ENCODE data around the gene MYL9.
A peak's percentile ranks its signal among the peaks of the same experiment; 100 is the strongest.
"Not testable (repeated sequence)": the region's sequence is repeated elsewhere in the genome, so short reads cannot be mapped to it uniquely, and the experiment has no call there.

The MYL9 gene

GRCh38 chr20:36562724-36563123 lies 21.4 kb downstream of the MYL9 start:
- no peaks in the 10 kb centered on the region for H3K27me3 Mint-ChIP-seq
- ATAC-seq, result no peak
- no peak overlapping the region for H3K27ac Mint-ChIP-seq
- H3K4me3 Mint-ChIP-seq, result no peak overlapping the region
- H3K36me3 Mint-ChIP-seq, result no peaks in the 10 kb centered on the region
- H3K9me3 Mint-ChIP-seq, result peaks cover 4% of the 10 kb centered on the region
- no peaks in the 10 kb centered on the region for H3K4me1 Mint-ChIP-seq

GRCh38 chr20:36563374-36563773 lies 22.1 kb downstream of the MYL9 start:
- Mint-ChIP-seq H3K27ac (no peak overlapping the region), H3K4me3 (no peak overlapping the region), H3K36me3 (no peaks in the 10 kb centered on the region), H3K27me3 (no peaks in the 10 kb centered on the region), H3K9me3 (peaks cover 4% of the 10 kb centered on the region), H3K4me1 (no peaks in the 10 kb centered on the region)
- ATAC-seq, result no peak

- H3K36me3 Mint-ChIP-seq, H3K4me1 Mint-ChIP-seq, H3K27me3 Mint-ChIP-seq, H3K4me3 Mint-ChIP-seq, H3K27ac Mint-ChIP-seq, H3K9me3 Mint-ChIP-seq, ATAC-seq: not testable (repeated sequence)
Measured at GRCh38 chr20:36564078-36564725, 22.9 kb downstream of the MYL9 start.

- not testable (repeated sequence) for H3K4me3 Mint-ChIP-seq, H3K9me3 Mint-ChIP-seq, ATAC-seq, H3K4me1 Mint-ChIP-seq, H3K27me3 Mint-ChIP-seq, H3K36me3 Mint-ChIP-seq, H3K27ac Mint-ChIP-seq
Measured at GRCh38 chr20:36564726-36565121, 23.4 kb downstream of the MYL9 start.

GRCh38 chr20:36565520-36565919 lies 24.2 kb downstream of the MYL9 start:
- Mint-ChIP-seq H3K4me3 (no peak overlapping the region), H3K9me3 (peaks cover 4% of the 10 kb centered on the region), H3K27me3 (no peaks in the 10 kb centered on the region), H3K4me1 (no peaks in the 10 kb centered on the region), H3K36me3 (no peaks in the 10 kb centered on the region), H3K27ac (no peak overlapping the region)
- ATAC-seq, result no peak

- no peak overlapping the region for H3K27ac Mint-ChIP-seq
- H3K9me3 Mint-ChIP-seq, result peaks cover under 1% of the 10 kb centered on the region
- no peak overlapping the region for H3K4me3 Mint-ChIP-seq
- H3K4me1 Mint-ChIP-seq, result peaks cover 20% of the 10 kb centered on the region
- no peak for ATAC-seq
- H3K36me3 Mint-ChIP-seq, result no peaks in the 10 kb centered on the region
- no peaks in the 10 kb centered on the region for H3K27me3 Mint-ChIP-seq
Measured at GRCh38 chr20:36569847-36570429, 28.6 kb downstream of the MYL9 start.

GRCh38 chr20:36571564-36572504 lies 30.5 kb downstream of the MYL9 start:
- Mint-ChIP-seq H3K4me3 (peak overlapping the region; percentile 79), H3K27me3 (no peaks in the 10 kb centered on the region), H3K27ac (peak overlapping the region; percentile 84), H3K4me1 (peaks cover 38% of the 10 kb centered on the region), H3K36me3 (no peaks in the 10 kb centered on the region), H3K9me3 (no peaks in the 10 kb centered on the region)
- no peak for ATAC-seq

GRCh38 chr20:36572701-36573102 lies 31.4 kb downstream of the MYL9 start:
- H3K4me1 Mint-ChIP-seq, result peaks cover 38% of the 10 kb centered on the region
- H3K27ac Mint-ChIP-seq, result peak overlapping the region; percentile 84
- H3K27me3 Mint-ChIP-seq, result no peaks in the 10 kb centered on the region
- peak overlapping the region; percentile 79 for H3K4me3 Mint-ChIP-seq
- ATAC-seq, result peak; percentile 53
- no peaks in the 10 kb centered on the region for H3K36me3 Mint-ChIP-seq
- H3K9me3 Mint-ChIP-seq, result no peaks in the 10 kb centered on the region

GRCh38 chr20:36573103-36573797 lies 31.9 kb downstream of the MYL9 start, which contains the start of gene TGIF2:
Gene TGIF2, plus strand, starts transcription at chr20:36573597. Its CDS starts 5,178 bp downstream, at chr20:36578775.
- H3K27ac Mint-ChIP-seq, result peak within 1 kb of the TSS; percentile 84
- peaks cover 38% of the 10 kb centered on the region for H3K4me1 Mint-ChIP-seq
- H3K4me3 Mint-ChIP-seq, result peak within 1 kb of the TSS; percentile 92
- H3K9me3 Mint-ChIP-seq, result no peaks in the 10 kb centered on the region
- H3K36me3 Mint-ChIP-seq, result no peaks in the 10 kb centered on the region
- ATAC-seq, result peak; percentile 88
- H3K27me3 Mint-ChIP-seq, result no peaks in the 10 kb centered on the region

- ATAC-seq, result peak; percentile 42
- Mint-ChIP-seq H3K4me3 (peak overlapping the region; percentile 92), H3K9me3 (no peaks in the 10 kb centered on the region), H3K27ac (peak overlapping the region; percentile 84), H3K36me3 (no peaks in the 10 kb centered on the region), H3K4me1 (peaks cover 38% of the 10 kb centered on the region), H3K27me3 (no peaks in the 10 kb centered on the region)
Measured at GRCh38 chr20:36573798-36574365, 32.6 kb downstream of the MYL9 start.

GRCh38 chr20:36574366-36575135 lies 33.2 kb downstream of the MYL9 start:
- Mint-ChIP-seq H3K27me3 (no peaks in the 10 kb centered on the region), H3K4me3 (peak overlapping the region; percentile 92), H3K27ac (peak overlapping the region; percentile 84), H3K4me1 (peaks cover 38% of the 10 kb centered on the region), H3K9me3 (no peaks in the 10 kb centered on the region), H3K36me3 (no peaks in the 10 kb centered on the region)
- peak; percentile 37 for ATAC-seq

- Mint-ChIP-seq H3K36me3 (peaks cover 10% of the 10 kb centered on the region), H3K4me1 (peaks cover 38% of the 10 kb centered on the region), H3K9me3 (no peaks in the 10 kb centered on the region), H3K27me3 (no peaks in the 10 kb centered on the region), H3K4me3 (peak overlapping the region; percentile 92), H3K27ac (peak overlapping the region; percentile 84)
- no peak for ATAC-seq
Measured at GRCh38 chr20:36576081-36576445, 34.7 kb downstream of the MYL9 start.

GRCh38 chr20:36578356-36579041 lies 37.2 kb downstream of the MYL9 start:
- ATAC-seq, result no peak
- no peak overlapping the region for H3K27ac Mint-ChIP-seq
- peaks cover 23% of the 10 kb centered on the region for H3K4me1 Mint-ChIP-seq
- H3K4me3 Mint-ChIP-seq, result no peak overlapping the region
- no peaks in the 10 kb centered on the region for H3K27me3 Mint-ChIP-seq
- H3K9me3 Mint-ChIP-seq, result no peaks in the 10 kb centered on the region
- peaks cover 18% of the 10 kb centered on the region for H3K36me3 Mint-ChIP-seq
